ENCODE measurements around the gene FGF12.
"Not testable (repeated sequence)": the region's sequence is repeated elsewhere in the genome, so short reads cannot be mapped to it uniquely, and the experiment has no call there.

DNA sequence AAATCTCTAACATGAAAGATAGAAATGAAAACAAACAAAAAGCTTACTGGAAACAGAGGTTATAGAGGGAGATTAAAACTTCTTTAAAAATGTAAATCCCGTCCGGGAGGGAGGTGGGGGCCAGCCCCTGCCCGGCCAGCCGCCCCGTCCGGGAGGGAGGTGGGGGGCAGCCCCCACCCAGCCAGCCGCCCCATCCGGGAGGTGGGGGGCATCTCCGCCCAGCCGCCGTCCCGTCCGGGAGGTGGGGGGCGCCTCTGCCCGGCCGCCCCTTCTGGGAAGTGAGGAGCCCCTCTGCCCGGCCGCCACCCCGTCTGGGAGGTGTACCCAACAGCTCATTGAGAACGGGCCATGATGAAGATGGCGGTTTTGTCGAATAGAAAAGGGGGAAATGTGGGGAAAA, 16.2 kb downstream of the FGF12 start:
- TF ChIP-seq, protein P1, sequence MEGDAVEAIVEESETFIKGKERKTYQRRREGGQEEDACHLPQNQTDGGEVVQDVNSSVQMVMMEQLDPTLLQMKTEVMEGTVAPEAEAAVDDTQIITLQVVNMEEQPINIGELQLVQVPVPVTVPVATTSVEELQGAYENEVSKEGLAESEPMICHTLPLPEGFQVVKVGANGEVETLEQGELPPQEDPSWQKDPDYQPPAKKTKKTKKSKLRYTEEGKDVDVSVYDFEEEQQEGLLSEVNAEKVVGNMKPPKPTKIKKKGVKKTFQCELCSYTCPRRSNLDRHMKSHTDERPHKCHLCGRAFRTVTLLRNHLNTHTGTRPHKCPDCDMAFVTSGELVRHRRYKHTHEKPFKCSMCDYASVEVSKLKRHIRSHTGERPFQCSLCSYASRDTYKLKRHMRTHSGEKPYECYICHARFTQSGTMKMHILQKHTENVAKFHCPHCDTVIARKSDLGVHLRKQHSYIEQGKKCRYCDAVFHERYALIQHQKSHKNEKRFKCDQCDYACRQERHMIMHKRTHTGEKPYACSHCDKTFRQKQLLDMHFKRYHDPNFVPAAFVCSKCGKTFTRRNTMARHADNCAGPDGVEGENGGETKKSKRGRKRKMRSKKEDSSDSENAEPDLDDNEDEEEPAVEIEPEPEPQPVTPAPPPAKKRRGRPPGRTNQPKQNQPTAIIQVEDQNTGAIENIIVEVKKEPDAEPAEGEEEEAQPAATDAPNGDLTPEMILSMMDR (IDR thresholded peaks at IDR 0.05): not testable (repeated sequence)
- not testable (repeated sequence) for TF ChIP-seq POLR2A (IDR thresholded peaks at IDR 0.05)
